Cardiac fibroblast (primary cell): ENCODE results near the gene ZNF587.
"Not testable (repeated sequence)": the region's sequence is repeated elsewhere in the genome, so short reads cannot be mapped to it uniquely, and the experiment has no call there.

ENCODE experiments used
- DNase-seq, 2 donors: peaks; one replicate each; pipeline versions ENCODE4 v3.0.0 to v3.0.0-alpha.2; 2010; ENCODE audit warnings: low read depth in 2 of 2
- H3K4me3 ChIP-seq, 2 donors: replicated peaks in 1 of 2; 1 replicate in 1 of 2; 2 replicates in 1 of 2; pipeline ENCODE4 v1.5.1; 2011; ENCODE audit warnings: low read depth in 2 of 2, low read length in 2 of 2, mild to moderate bottlenecking in 2 of 2, moderate library complexity in 1 of 2
- TF ChIP-seq, protein P1 (sequence below): IDR thresholded peaks from one replicate; pipeline ENCODE4 v1.5.1; 2011; ENCODE audit warnings: low read depth, mild to moderate bottlenecking, low read length, inconsistent platforms

The ZNF587 gene

GRCh38 chr19:57867868-57868492, 18.3 kb downstream of the ZNF587 start:
- no peak overlapping the region for H3K4me3 ChIP-seq

GRCh38 chr19:57869655-57870054, 20.0 kb downstream of the ZNF587 start:
- H3K4me3 ChIP-seq, DNase-seq: not testable (repeated sequence)

More at GRCh38 chr19:57867868-57868492, 18.3 kb downstream of the ZNF587 start:
- TF ChIP-seq, protein P1, sequence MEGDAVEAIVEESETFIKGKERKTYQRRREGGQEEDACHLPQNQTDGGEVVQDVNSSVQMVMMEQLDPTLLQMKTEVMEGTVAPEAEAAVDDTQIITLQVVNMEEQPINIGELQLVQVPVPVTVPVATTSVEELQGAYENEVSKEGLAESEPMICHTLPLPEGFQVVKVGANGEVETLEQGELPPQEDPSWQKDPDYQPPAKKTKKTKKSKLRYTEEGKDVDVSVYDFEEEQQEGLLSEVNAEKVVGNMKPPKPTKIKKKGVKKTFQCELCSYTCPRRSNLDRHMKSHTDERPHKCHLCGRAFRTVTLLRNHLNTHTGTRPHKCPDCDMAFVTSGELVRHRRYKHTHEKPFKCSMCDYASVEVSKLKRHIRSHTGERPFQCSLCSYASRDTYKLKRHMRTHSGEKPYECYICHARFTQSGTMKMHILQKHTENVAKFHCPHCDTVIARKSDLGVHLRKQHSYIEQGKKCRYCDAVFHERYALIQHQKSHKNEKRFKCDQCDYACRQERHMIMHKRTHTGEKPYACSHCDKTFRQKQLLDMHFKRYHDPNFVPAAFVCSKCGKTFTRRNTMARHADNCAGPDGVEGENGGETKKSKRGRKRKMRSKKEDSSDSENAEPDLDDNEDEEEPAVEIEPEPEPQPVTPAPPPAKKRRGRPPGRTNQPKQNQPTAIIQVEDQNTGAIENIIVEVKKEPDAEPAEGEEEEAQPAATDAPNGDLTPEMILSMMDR = no peak
- no peak for DNase-seq

DNA sequence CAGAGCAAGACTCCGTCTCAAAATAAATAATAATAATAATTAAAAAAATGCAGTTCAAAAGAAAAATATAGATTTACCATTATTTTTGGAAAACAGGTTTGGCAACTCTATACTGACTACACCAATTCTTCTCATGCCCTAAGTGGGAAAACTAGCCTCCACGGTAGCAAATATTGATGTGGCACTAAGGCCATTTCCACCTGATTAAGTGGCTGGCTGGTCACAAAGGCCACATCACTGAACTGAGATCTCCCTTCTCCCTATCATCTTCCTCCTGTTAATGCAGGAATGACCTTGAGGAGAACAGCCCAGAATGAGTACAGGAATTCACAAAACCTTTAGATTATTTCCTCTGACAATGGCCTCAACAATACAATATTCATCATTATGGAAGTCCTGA, 20.6 kb downstream of the ZNF587 start:
- no peak for DNase-seq
- no peak overlapping the region for H3K4me3 ChIP-seq
- TF ChIP-seq, protein P1 = no peak

GRCh38 chr19:57872450-57872849, 22.8 kb downstream of the ZNF587 start:
- DNase-seq = peak in 1 of 2 donors; percentile 26

GRCh38 chr19:57873883-57874799, 24.5 kb downstream of the ZNF587 start:
- H3K4me3 ChIP-seq = not testable (repeated sequence)
- DNase-seq = peak in 1 of 2 donors; percentile 30

More at GRCh38 chr19:57872450-57872849, 22.8 kb downstream of the ZNF587 start:
- TF ChIP-seq, protein P1 = no peak
- no peak overlapping the region for H3K4me3 ChIP-seq

- no peak overlapping the region for H3K4me3 ChIP-seq
- TF ChIP-seq, protein P1 = no peak
These were observed 36.4 kb downstream of the ZNF587 start for GRCh38 chr19:57886046-57886445.

GRCh38 chr19:57887195-57887941, 37.7 kb downstream of the ZNF587 start:
- DNase-seq = peak; percentile 11 to 50
- TF ChIP-seq, protein P1 = no peak

More at GRCh38 chr19:57886046-57886445, 36.4 kb downstream of the ZNF587 start:
- no peak for DNase-seq

More at GRCh38 chr19:57887195-57887941, 37.7 kb downstream of the ZNF587 start:
- peak overlapping the region; percentile 91 to 97 for H3K4me3 ChIP-seq
